Testis (tissue), 3 donors: ENCODE data around the gene SLC66A1. TPM values are rescaled to one million over a fixed set of nuclear protein-coding genes. Genes with fewer than 3 reads are reported as not detected.

Source experiments
- DNase-seq: peaks from one replicate; pipeline ENCODE4 v3.0.0-alpha.2; 2019
- H3K27ac ChIP-seq, 2 donors: fragments of 200-600 bp; sonication (generic); one replicate each; pipeline ENCODE4 v1.5.1; 2019
- H3K27me3 ChIP-seq: fragments of 200-600 bp; sonication (generic); one replicate; pipeline ENCODE4 v1.5.1; 2019
- H3K36me3 ChIP-seq: fragments of 200-600 bp; sonication (generic); one replicate; pipeline ENCODE4 v1.5.1; 2017; ENCODE audit warnings: low read depth; ENCODE audit errors: missing control alignments
- H3K4me1 ChIP-seq: fragments of 200-600 bp; sonication (generic); one replicate; pipeline ENCODE4 v1.5.1; 2019
- H3K4me3 ChIP-seq, 2 donors: fragments of 200-600 bp; sonication (generic); one replicate each; pipeline ENCODE4 v1.5.1; 2017 to 2019
- H3K9me3 ChIP-seq: fragments of 200-600 bp; sonication (generic); one replicate; pipeline ENCODE4 v1.5.1; 2017
- CTCF ChIP-seq, 3 experiments: fragments of 450-650 bp in 2 of 3; fragments of 200-600 bp in 1 of 3; sonication (generic) in 1 of 3; IDR thresholded peaks; one replicate each; pipeline ENCODE4 v1.5.1; 2016 to 2019; ENCODE audit warnings: antibody characterized with exemption in 3 of 3, mild to moderate bottlenecking in 2 of 3, moderate library complexity in 1 of 3
- POLR2A ChIP-seq: fragments of 450-650 bp; IDR thresholded peaks from one replicate; pipeline ENCODE4 v1.6.1; 2017; ENCODE audit warnings: antibody characterized with exemption, mild to moderate bottlenecking, moderate library complexity
- WGBS, 2 donors: methylation state at CpG; one replicate each; pipeline ENCODE4 v1.1.5; 2018; 5-methylcytosine and 5-hydroxymethylcytosine counted together
- intact Hi-C: fragments of 100-400 bp; cut with DNase I; formaldehyde crosslinking; loops from one replicate; pipeline ENCODE4 v1.15.1; 2023; ENCODE audit warnings: low total_unique reads
- polyA plus RNA-seq: library from polyadenylated mRNA; stranded (reverse); fragments of 350-450 nt; fragmentation: Illumina TruSeq; extraction: RNeasy Lipid Tissue Mini Kit (QIAGEN cat#74804); gene quantifications from one replicate; pipeline ENCODE4 v1.2.3, GENCODE V29; 2014; ENCODE audit warnings: low read depth, low replicate concordance; ENCODE audit not compliant: insufficient read depth
- total RNA-seq, 2 donors: library from RNA; depleted of rRNA; stranded (reverse); fragments of >200 nt; gene quantifications; one replicate each; pipeline ENCODE4 v1.2.3, GENCODE V29; 2016

Gene SLC66A1
- total and polyA plus RNA-seq, 3 donors from 2014 or later: 27.9 to 66.0 (median 61.1) TPM

- H3K27ac ChIP-seq: no peak overlapping the region
- peaks cover 39% of the 10 kb centered on the region for H3K4me1 ChIP-seq
- no peak for DNase-seq
- no peak for TF ChIP-seq POLR2A
- no peak for TF ChIP-seq CTCF (IDR thresholded peaks at IDR 0.05)
- H3K36me3 ChIP-seq: no peaks in the 10 kb centered on the region
- H3K27me3 ChIP-seq: no peaks in the 10 kb centered on the region
- intact Hi-C loops: no loop called here
- no peak overlapping the region for H3K4me3 ChIP-seq
- no peaks in the 10 kb centered on the region for H3K9me3 ChIP-seq
- 81 to 86% methylated on average over 9 to 11 of the region's 11 CpGs for WGBS, 2 donors
These were observed 32.7 kb downstream of the SLC66A1 start for GRCh38 chr1:19344831-19345230.

- WGBS, 2 donors: 78 to 94% methylated on average over 4 to 8 of the region's 8 CpGs
- no peak overlapping the region for H3K4me3 ChIP-seq
These were observed 33.3 kb downstream of the SLC66A1 start for GRCh38 chr1:19345391-19345790.

GRCh38 chr1:19346026-19346425, 33.9 kb downstream of the SLC66A1 start:
- Histone ChIP-seq H3K9me3 (no peaks in the 10 kb centered on the region), H3K36me3 (no peaks in the 10 kb centered on the region), H3K4me3 (no peak overlapping the region), H3K4me1 (peaks cover 37% of the 10 kb centered on the region), H3K27me3 (no peaks in the 10 kb centered on the region), H3K27ac (no peak overlapping the region)
- TF ChIP-seq POLR2A (no peak), CTCF (IDR thresholded peaks at IDR 0.05) (no peak)
- intact Hi-C loops: no loop called here
- no peak for DNase-seq
- 77 to 88% methylated on average over 6 of the region's 6 CpGs for WGBS, 2 donors

More at GRCh38 chr1:19345391-19345790, 33.3 kb downstream of the SLC66A1 start:
- intact Hi-C loops: no loop called here
- no peaks in the 10 kb centered on the region for H3K9me3 ChIP-seq
- no peaks in the 10 kb centered on the region for H3K27me3 ChIP-seq
- peaks cover 39% of the 10 kb centered on the region for H3K4me1 ChIP-seq
- no peak overlapping the region for H3K27ac ChIP-seq
- no peak for DNase-seq
- no peaks in the 10 kb centered on the region for H3K36me3 ChIP-seq
- TF ChIP-seq POLR2A (no peak), CTCF (IDR thresholded peaks at IDR 0.05) (no peak)

- H3K27ac ChIP-seq: no peak overlapping the region
- H3K4me3 ChIP-seq: no peak overlapping the region
- H3K4me1 ChIP-seq: peaks cover 26% of the 10 kb centered on the region
- H3K36me3 ChIP-seq: no peaks in the 10 kb centered on the region
- no peaks in the 10 kb centered on the region for H3K9me3 ChIP-seq
- no peak for DNase-seq
- H3K27me3 ChIP-seq: no peaks in the 10 kb centered on the region
- WGBS, 2 donors: 82 to 86% methylated on average over 14 of the region's 14 CpGs
- TF ChIP-seq POLR2A: no peak
- no peak for TF ChIP-seq CTCF (IDR thresholded peaks at IDR 0.05)
- intact Hi-C loops: no loop called here
These were observed 35.5 kb downstream of the SLC66A1 start for GRCh38 chr1:19347533-19348172.
